Erythroblast (primary cell): ENCODE data around the gene TSSK2.

Experiments used
- GATA1 ChIP-seq: IDR thresholded peaks from 2 replicates; pipeline ENCODE4 v1.6.1; 2011; ENCODE audit warnings: low read depth, mild to moderate bottlenecking, control low read depth, low read length, moderate library complexity
- POLR2A ChIP-seq: IDR thresholded peaks from 2 replicates; pipeline ENCODE4 v1.6.1; 2011; ENCODE audit warnings: mild to moderate bottlenecking, low read length

GRCh38 chr22:19092725-19093124 is 38.4 kb upstream of the TSSK2 start:
- TF ChIP-seq POLR2A (no peak), GATA1 (no peak)
